ENCODE results near the gene DNAI1. TPM values are rescaled to one million over a fixed set of nuclear protein-coding genes. Genes with fewer than 3 reads are reported as not detected.
A peak's percentile ranks its signal among the peaks of the same experiment; 100 is the strongest.

The DNAI1 gene
- total RNA-seq, 1 experiment from 2014 or later: not detected

DNA sequence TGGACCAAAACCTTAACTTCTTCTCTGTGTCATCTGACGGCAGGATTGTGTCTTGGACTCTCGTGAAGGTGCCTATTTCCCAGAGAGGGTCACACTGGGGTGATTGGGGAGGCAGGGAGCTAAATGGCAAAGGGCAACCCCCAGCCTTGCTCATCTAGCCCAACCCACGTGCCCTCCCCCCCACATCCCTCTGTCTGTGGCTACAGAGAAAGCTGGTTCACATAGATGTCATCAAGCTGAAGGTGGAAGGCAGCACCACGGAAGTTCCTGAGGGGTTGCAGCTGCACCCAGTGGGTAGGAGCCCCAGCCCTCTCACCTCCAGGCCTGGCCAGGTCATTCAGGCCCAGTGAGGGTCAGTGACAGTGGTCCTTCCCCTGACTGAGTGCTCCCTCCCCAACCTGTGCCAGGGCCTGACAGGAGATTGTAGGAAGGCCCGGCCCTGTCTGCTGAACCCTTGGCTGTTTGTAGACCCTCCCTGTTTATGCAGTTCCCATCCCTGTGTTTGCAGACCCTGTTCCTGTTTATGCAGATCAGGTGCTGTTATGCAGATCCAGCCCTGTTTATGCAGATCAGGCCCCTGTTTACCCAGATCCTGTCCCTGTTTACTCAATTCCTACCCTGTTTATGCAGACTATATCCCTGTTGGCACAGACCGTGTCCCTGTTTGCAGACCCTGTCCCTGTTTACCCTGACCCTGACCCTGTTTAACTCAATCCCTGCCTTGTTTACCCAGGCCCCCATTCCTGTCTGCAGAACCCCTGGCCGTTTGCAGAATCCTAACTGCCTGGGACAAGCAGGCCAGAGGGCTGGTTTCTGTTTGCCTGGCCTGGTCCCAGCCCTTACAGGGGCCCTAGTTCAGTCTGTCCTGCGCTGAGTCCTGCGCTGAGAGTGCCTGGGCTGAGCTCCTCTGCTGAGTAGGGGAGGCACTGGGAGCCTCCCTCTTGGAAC, 53.8 kb downstream of the DNAI1 start:
- ChIA-PET CTCF (no interaction called here), POLR2A (ENCODE audit: unreplicated experiment) (interaction anchor here (0.7 kb wide), 1 partner anchor 1179 kb away, joined by 5 read pairs; no protein-coding TSS in a partner anchor)
- H3K4me2 ChIP-seq (ENCODE audit: low read length): no peak overlapping the region
- BruUV-seq (replicated peaks): no TSS peak
- no peak overlapping the region for H3K27ac ChIP-seq (ENCODE audit: low read length)
- no peak overlapping the region for H3K4me3 ChIP-seq (ENCODE audit: low read length)
- TF ChIP-seq EZH2 (IDR thresholded peaks at IDR 0.05; ENCODE audit: low read length, unreplicated experiment) (no peak), EZH2phosphoT487 (IDR thresholded peaks at IDR 0.05; ENCODE audit: borderline replicate concordance, low read length) (no peak)
- TF ChIP-seq, protein P1, sequence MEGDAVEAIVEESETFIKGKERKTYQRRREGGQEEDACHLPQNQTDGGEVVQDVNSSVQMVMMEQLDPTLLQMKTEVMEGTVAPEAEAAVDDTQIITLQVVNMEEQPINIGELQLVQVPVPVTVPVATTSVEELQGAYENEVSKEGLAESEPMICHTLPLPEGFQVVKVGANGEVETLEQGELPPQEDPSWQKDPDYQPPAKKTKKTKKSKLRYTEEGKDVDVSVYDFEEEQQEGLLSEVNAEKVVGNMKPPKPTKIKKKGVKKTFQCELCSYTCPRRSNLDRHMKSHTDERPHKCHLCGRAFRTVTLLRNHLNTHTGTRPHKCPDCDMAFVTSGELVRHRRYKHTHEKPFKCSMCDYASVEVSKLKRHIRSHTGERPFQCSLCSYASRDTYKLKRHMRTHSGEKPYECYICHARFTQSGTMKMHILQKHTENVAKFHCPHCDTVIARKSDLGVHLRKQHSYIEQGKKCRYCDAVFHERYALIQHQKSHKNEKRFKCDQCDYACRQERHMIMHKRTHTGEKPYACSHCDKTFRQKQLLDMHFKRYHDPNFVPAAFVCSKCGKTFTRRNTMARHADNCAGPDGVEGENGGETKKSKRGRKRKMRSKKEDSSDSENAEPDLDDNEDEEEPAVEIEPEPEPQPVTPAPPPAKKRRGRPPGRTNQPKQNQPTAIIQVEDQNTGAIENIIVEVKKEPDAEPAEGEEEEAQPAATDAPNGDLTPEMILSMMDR (conservative IDR thresholded peaks at IDR 0.05; ENCODE audit: low read depth, low read length): no peak
- H3K27me3 ChIP-seq (ENCODE audit: low read length): no peaks in the 10 kb centered on the region
- H4K20me1 ChIP-seq (ENCODE audit: low read length): no peaks in the 10 kb centered on the region
- H2AFZ ChIP-seq (ENCODE audit: low read length): no peak overlapping the region
- H3K9ac ChIP-seq (ENCODE audit: low read length): no peak overlapping the region
- H3K9me3 ChIP-seq (ENCODE audit: low read length): no peaks in the 10 kb centered on the region
- intact Hi-C loops (cut with micrococcal nuclease): no loop called here
- no peaks in the 10 kb centered on the region for H3K79me2 ChIP-seq (ENCODE audit: low read length)
- no peak for DNase-seq
- H3K9me2 ChIP-seq (replicated peaks; ENCODE audit: low read length): no peaks in the 10 kb centered on the region
- H3K36me3 ChIP-seq (ENCODE audit: low read depth, low read length): no peaks in the 10 kb centered on the region
- no peak for ATAC-seq
- H3F3A ChIP-seq (ENCODE audit: low read length, unreplicated experiment): no peaks in the 10 kb centered on the region
- no peaks in the 10 kb centered on the region for H3K4me1 ChIP-seq (ENCODE audit: insufficient read depth, low read length)

DNA sequence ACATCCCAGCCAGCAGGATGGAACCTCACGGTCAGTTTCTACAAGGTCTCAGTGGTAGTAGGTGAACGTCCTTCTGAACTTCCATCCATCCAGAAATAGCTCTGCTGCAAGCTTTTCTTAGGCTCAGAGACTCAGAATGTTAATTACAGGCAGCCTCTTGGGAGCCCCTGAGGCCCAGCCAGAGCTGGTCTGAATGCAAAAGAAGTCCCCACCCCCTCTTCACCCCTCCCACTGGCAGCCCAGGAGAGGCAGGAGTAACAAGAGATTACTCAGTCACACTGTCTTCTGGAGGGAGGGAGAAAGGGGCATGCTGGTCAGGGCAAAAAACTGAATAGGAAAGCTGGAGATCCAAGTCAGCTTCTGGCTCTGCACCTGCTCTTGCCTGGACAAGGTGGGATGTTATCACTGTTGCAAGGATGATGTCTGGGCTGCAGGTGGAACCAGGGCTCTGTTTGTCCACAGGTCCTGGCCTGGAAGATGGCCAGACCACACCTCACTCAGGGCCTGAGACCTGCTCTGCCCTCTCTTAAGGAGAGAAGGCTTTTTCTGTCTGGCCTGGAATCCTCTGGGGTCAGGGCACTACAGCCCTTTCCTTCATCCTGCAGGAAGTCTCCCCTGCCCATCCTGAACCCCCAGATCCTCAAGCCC, 55.1 kb downstream of the DNAI1 start:
- Histone ChIP-seq H3K9ac (ENCODE audit: low read length) (no peak overlapping the region), H3K4me2 (ENCODE audit: low read length) (no peak overlapping the region), H3K9me2 (replicated peaks; ENCODE audit: low read length) (no peaks in the 10 kb centered on the region), H3K27me3 (ENCODE audit: low read length) (no peaks in the 10 kb centered on the region), H3F3A (ENCODE audit: low read length, unreplicated experiment) (no peaks in the 10 kb centered on the region), H2AFZ (ENCODE audit: low read length) (no peak overlapping the region), H3K4me1 (ENCODE audit: insufficient read depth, low read length) (no peaks in the 10 kb centered on the region), H3K36me3 (ENCODE audit: low read depth, low read length) (no peaks in the 10 kb centered on the region), H4K20me1 (ENCODE audit: low read length) (no peaks in the 10 kb centered on the region), H3K4me3 (ENCODE audit: low read length) (no peak overlapping the region), H3K79me2 (ENCODE audit: low read length) (no peaks in the 10 kb centered on the region), H3K9me3 (ENCODE audit: low read length) (no peaks in the 10 kb centered on the region), H3K27ac (ENCODE audit: low read length) (no peak overlapping the region)
- TF ChIP-seq, protein P1 (conservative IDR thresholded peaks at IDR 0.05; ENCODE audit: low read depth, low read length): no peak
- TF ChIP-seq EZH2 (IDR thresholded peaks at IDR 0.05; ENCODE audit: low read length, unreplicated experiment): no peak
- no peak for TF ChIP-seq EZH2phosphoT487 (IDR thresholded peaks at IDR 0.05; ENCODE audit: borderline replicate concordance, low read length)
- CTCF ChIA-PET: no interaction called here
- POLR2A ChIA-PET (ENCODE audit: unreplicated experiment): interaction anchor here (0.7 kb wide), 1 partner anchor 1178 kb away, joined by 5 read pairs; no protein-coding TSS in a partner anchor
- ATAC-seq (no peak), DNase-seq (peak; percentile 2)
- intact Hi-C loops (cut with micrococcal nuclease): no loop called here
- no TSS peak for BruUV-seq (replicated peaks)

Data from PC-3 (cell line).